Spleen (tissue), 7 donors: Measurements from ENCODE around the gene OVAAL.

Experiments
- POLR2A ChIP-seq, 3 donors: fragments of 450-650 bp; IDR thresholded peaks; one replicate each; pipeline ENCODE4 v1.5.1; 2017; ENCODE audit warnings: antibody characterized with exemption in 3 of 3, mild to moderate bottlenecking in 1 of 3
- TF ChIP-seq, protein P1 (sequence below), 11 experiments: fragments of 200-600 bp in 7 of 11; fragments of 450-650 bp in 4 of 11; sonication (generic) in 4 of 11; IDR thresholded peaks in 8 of 11; conservative IDR thresholded peaks in 3 of 11; 1 replicate in 7 of 11; 2 replicates in 4 of 11; pipeline versions ENCODE4 v1.4.0 to v1.8.0; 2016 to 2021; ENCODE audit warnings: antibody characterized with exemption in 11 of 11, inconsistent platforms in 4 of 11, mild to moderate bottlenecking in 1 of 11
- donor health status: DM: no; HTN: no; CAD: no; lungs with moderate emphysema.
- donor health status: DM: no; HTN: no; CAD: no.
- donor health status: DM: no; HTN: no; CAD: no.

DNA sequence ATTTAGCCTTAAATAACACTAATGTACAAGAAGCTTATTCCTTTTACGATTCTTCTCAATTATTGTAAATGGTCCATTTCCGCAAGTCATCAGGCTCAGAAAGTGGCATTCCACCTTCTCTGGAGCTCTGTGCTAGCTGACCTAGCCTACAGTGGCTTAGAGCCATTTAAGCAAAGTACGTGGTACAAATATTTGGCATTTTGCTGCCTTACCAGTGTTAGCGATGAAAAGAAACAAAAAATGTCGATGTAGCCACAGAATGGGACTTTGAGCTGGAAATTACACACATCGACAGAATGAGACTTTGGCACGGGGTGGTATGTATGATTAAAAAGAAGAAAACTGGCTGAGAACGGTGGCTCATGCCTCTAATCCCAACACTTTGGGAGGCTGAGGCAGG, 26.1 kb downstream of the OVAAL start:
- TF ChIP-seq, protein P1, sequence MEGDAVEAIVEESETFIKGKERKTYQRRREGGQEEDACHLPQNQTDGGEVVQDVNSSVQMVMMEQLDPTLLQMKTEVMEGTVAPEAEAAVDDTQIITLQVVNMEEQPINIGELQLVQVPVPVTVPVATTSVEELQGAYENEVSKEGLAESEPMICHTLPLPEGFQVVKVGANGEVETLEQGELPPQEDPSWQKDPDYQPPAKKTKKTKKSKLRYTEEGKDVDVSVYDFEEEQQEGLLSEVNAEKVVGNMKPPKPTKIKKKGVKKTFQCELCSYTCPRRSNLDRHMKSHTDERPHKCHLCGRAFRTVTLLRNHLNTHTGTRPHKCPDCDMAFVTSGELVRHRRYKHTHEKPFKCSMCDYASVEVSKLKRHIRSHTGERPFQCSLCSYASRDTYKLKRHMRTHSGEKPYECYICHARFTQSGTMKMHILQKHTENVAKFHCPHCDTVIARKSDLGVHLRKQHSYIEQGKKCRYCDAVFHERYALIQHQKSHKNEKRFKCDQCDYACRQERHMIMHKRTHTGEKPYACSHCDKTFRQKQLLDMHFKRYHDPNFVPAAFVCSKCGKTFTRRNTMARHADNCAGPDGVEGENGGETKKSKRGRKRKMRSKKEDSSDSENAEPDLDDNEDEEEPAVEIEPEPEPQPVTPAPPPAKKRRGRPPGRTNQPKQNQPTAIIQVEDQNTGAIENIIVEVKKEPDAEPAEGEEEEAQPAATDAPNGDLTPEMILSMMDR (IDR thresholded peaks at IDR 0.05 in 8 of 11, conservative IDR thresholded peaks at IDR 0.05 in 3 of 11): no peak
- no peak for TF ChIP-seq POLR2A (IDR thresholded peaks at IDR 0.05)
